Measurements from ENCODE around the gene SPCS2. TPM values are rescaled to one million over a fixed set of nuclear protein-coding genes. Genes with fewer than 3 reads are reported as not detected.

SPCS2 gene
- total RNA-seq, 1 experiment from 2014 or later = 116 TPM

DNA sequence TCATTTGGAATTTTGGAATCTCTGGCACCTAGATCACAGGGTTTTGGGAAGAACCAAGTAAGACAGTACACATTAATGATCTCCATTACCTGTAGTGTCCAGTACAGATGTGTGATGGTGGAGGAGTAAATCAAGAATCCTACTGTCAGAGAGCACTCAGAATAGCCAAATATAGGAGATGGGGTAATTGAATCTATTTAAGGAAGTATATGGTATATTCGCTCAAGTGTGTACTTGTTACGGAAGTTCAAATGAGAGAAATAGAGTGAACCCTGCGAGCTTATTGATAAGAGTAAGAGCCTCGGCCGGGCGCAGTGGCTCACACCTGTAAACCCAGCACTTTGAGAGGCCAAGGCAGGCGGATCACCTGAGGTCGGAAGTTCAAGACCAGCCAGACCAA, 2.2 kb downstream of the SPCS2 start (continued):
- TF ChIP-seq CREB1 (CRISPR knock-in tag; IDR thresholded peaks at IDR 0.05) (no peak), FOXJ3 (CRISPR knock-in tag; IDR thresholded peaks at IDR 0.05; ENCODE audit: borderline replicate concordance) (no peak)

DNA sequence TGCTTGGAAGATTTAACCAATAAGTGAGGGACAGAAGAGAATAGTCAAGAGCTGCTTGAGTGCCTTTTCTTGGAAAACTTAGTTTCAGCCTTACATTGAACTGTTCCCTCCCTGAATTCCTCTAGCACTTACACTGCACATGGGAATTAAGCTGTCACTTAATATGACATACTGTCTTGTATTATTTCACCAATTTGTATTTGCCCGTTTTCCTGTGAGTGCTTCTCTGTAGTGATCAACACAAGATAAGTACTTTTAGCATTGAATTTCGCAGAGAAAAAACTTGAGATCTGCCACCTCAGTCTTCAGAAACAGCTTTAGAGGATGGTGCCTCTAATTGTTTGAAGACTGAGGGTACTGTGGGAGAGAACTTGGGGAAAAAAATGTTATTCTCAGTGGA, 3.7 kb downstream of the SPCS2 start:
- DNase-seq (ENCODE audit: low spot score) (no peak), ATAC-seq (no peak)
- ChIA-PET POLR2A (no interaction called here), CTCF (interaction anchor here (0.5 to 1.7 kb wide), 3 partner anchors 15 to 150 kb away, joined by 3 to 6 read pairs (median 4); no protein-coding TSS in a partner anchor)
- no peaks in the 10 kb centered on the region for H3K27me3 Mint-ChIP-seq (ENCODE audit: low read depth)
- H3K9me3 Mint-ChIP-seq = no peaks in the 10 kb centered on the region
- H3K4me1 Mint-ChIP-seq = peaks cover 17% of the 10 kb centered on the region
- H3K27ac Mint-ChIP-seq = no peak overlapping the region
- peaks cover 11% of the 10 kb centered on the region; the same call in 1 of the 2 replicates for H3K36me3 Mint-ChIP-seq
- TF ChIP-seq, protein P1, sequence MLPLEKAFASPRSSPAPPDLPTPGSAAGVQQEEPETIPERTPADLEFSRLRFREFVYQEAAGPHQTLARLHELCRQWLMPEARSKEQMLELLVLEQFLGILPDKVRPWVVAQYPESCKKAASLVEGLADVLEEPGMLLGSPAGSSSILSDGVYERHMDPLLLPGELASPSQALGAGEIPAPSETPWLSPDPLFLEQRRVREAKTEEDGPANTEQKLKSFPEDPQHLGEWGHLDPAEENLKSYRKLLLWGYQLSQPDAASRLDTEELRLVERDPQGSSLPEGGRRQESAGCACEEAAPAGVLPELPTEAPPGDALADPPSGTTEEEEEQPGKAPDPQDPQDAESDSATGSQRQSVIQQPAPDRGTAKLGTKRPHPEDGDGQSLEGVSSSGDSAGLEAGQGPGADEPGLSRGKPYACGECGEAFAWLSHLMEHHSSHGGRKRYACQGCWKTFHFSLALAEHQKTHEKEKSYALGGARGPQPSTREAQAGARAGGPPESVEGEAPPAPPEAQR (CRISPR knock-in tag; IDR thresholded peaks at IDR 0.05) = no peak
- TF ChIP-seq ZBTB21 (CRISPR knock-in tag; IDR thresholded peaks at IDR 0.05; ENCODE audit: borderline replicate concordance) (no peak), ZNF416 (CRISPR knock-in tag; IDR thresholded peaks at IDR 0.05) (no peak)
- TF ChIP-seq, protein P2, sequence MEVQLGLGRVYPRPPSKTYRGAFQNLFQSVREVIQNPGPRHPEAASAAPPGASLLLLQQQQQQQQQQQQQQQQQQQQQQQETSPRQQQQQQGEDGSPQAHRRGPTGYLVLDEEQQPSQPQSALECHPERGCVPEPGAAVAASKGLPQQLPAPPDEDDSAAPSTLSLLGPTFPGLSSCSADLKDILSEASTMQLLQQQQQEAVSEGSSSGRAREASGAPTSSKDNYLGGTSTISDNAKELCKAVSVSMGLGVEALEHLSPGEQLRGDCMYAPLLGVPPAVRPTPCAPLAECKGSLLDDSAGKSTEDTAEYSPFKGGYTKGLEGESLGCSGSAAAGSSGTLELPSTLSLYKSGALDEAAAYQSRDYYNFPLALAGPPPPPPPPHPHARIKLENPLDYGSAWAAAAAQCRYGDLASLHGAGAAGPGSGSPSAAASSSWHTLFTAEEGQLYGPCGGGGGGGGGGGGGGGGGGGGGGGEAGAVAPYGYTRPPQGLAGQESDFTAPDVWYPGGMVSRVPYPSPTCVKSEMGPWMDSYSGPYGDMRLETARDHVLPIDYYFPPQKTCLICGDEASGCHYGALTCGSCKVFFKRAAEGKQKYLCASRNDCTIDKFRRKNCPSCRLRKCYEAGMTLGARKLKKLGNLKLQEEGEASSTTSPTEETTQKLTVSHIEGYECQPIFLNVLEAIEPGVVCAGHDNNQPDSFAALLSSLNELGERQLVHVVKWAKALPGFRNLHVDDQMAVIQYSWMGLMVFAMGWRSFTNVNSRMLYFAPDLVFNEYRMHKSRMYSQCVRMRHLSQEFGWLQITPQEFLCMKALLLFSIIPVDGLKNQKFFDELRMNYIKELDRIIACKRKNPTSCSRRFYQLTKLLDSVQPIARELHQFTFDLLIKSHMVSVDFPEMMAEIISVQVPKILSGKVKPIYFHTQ (CRISPR knock-in tag; IDR thresholded peaks at IDR 0.05) = no peak
- TF ChIP-seq, protein P3, sequence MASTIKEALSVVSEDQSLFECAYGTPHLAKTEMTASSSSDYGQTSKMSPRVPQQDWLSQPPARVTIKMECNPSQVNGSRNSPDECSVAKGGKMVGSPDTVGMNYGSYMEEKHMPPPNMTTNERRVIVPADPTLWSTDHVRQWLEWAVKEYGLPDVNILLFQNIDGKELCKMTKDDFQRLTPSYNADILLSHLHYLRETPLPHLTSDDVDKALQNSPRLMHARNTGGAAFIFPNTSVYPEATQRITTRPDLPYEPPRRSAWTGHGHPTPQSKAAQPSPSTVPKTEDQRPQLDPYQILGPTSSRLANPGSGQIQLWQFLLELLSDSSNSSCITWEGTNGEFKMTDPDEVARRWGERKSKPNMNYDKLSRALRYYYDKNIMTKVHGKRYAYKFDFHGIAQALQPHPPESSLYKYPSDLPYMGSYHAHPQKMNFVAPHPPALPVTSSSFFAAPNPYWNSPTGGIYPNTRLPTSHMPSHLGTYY (CRISPR knock-in tag; IDR thresholded peaks at IDR 0.05) = no peak
- H3K4me3 Mint-ChIP-seq = no peak overlapping the region

DNA sequence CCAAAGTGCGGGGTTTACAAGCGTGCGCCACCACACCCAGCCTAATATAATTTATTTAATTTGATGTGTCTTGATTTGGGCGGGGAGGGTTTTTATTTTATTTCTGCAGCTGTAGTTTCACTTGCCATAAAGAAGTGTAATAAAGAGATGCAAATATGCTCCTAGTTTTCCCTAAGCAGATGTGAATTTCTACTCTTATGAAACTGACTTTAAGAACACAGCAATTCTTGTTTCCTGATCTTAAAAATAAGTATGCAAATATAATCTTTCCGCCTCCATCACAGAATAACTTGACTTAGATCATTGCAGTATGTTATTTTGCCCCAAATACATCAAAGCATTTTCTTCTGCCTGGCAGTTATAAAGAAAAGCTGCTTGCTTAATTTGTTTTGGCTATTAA, 4.4 kb downstream of the SPCS2 start:
- no peak overlapping the region for H3K27ac Mint-ChIP-seq
- H3K4me1 Mint-ChIP-seq = peaks cover 14% of the 10 kb centered on the region
- peaks cover 11% of the 10 kb centered on the region; the same call in 1 of the 2 replicates for H3K36me3 Mint-ChIP-seq
- no peaks in the 10 kb centered on the region for H3K9me3 Mint-ChIP-seq
- DNase-seq (ENCODE audit: low spot score) = no peak
- H3K27me3 Mint-ChIP-seq (ENCODE audit: low read depth) = no peaks in the 10 kb centered on the region
- no peak overlapping the region for H3K4me3 Mint-ChIP-seq
- ChIA-PET POLR2A (no interaction called here), CTCF (interaction anchor here (1.7 kb wide), 1 partner anchor 23 kb away, joined by 6 read pairs; no protein-coding TSS in a partner anchor)
- TF ChIP-seq, protein P4, sequence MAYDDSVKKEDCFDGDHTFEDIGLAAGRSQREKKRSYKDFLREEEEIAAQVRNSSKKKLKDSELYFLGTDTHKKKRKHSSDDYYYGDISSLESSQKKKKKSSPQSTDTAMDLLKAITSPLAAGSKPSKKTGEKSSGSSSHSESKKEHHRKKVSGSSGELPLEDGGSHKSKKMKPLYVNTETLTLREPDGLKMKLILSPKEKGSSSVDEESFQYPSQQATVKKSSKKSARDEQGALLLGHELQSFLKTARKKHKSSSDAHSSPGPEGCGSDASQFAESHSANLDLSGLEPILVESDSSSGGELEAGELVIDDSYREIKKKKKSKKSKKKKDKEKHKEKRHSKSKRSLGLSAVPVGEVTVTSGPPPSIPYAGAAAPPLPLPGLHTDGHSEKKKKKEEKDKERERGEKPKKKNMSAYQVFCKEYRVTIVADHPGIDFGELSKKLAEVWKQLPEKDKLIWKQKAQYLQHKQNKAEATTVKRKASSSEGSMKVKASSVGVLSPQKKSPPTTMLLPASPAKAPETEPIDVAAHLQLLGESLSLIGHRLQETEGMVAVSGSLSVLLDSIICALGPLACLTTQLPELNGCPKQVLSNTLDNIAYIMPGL (CRISPR knock-in tag; IDR thresholded peaks at IDR 0.05) = no peak
- TF ChIP-seq, protein P5, sequence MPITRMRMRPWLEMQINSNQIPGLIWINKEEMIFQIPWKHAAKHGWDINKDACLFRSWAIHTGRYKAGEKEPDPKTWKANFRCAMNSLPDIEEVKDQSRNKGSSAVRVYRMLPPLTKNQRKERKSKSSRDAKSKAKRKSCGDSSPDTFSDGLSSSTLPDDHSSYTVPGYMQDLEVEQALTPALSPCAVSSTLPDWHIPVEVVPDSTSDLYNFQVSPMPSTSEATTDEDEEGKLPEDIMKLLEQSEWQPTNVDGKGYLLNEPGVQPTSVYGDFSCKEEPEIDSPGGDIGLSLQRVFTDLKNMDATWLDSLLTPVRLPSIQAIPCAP (CRISPR knock-in tag; IDR thresholded peaks at IDR 0.05) = no peak
- TF ChIP-seq, protein P6, sequence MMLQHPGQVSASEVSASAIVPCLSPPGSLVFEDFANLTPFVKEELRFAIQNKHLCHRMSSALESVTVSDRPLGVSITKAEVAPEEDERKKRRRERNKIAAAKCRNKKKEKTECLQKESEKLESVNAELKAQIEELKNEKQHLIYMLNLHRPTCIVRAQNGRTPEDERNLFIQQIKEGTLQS (CRISPR knock-in tag; conservative IDR thresholded peaks at IDR 0.05) = no peak
- TF ChIP-seq TEAD4 (CRISPR knock-in tag; IDR thresholded peaks at IDR 0.05) (no peak), SMAD4 (CRISPR knock-in tag; IDR thresholded peaks at IDR 0.05) (no peak), HMGA2 (CRISPR knock-in tag; IDR thresholded peaks at IDR 0.05) (no peak)
- no peak for ATAC-seq
